Keratinocyte (primary cell): ENCODE results near the gene TPT1. TPM values are rescaled to one million over a fixed set of nuclear protein-coding genes. Genes with fewer than 3 reads are reported as not detected.

ENCODE experiments used
- DNase-seq: peaks from one replicate; pipeline ENCODE4 v3.0.0-alpha.2; 2011; ENCODE audit warnings: low read depth, missing footprints, low spot score
- FAIRE-seq: peaks from 2 replicates; lab custom pipeline; 2011; peaks lifted over from hg19 to GRCh38; lab: Jason Lieb, UNC
- H2AFZ ChIP-seq: 2 replicates; pipeline ENCODE4 v1.6.0; 2012; ENCODE audit warnings: low read length, control low read depth, inconsistent platforms; ENCODE audit not compliant: control insufficient read depth
- H3K27ac ChIP-seq: 2 replicates; pipeline ENCODE4 v1.5.1; 2011; ENCODE audit warnings: low read length; ENCODE audit not compliant: control insufficient read depth, insufficient read depth
- H3K27me3 ChIP-seq: 3 replicates; pipeline ENCODE4 v1.6.0; 2011; ENCODE audit warnings: low read length; ENCODE audit not compliant: control insufficient read depth, insufficient read depth; ENCODE audit errors: extremely low read depth
- H3K36me3 ChIP-seq, 2 experiments: 2 replicates in 1 of 2; 3 replicates in 1 of 2; pipeline ENCODE4 v1.5.1; 2011; ENCODE audit warnings: low read length in 2 of 2, mild to moderate bottlenecking in 1 of 2; ENCODE audit not compliant: control insufficient read depth in 2 of 2, insufficient read depth in 2 of 2; ENCODE audit errors: extremely low read depth in 1 of 2
- H3K4me1 ChIP-seq: 3 replicates; pipeline ENCODE4 v1.5.1; 2011; ENCODE audit warnings: low read length; ENCODE audit not compliant: control insufficient read depth, insufficient read depth; ENCODE audit errors: extremely low read depth
- H3K4me2 ChIP-seq: 3 replicates; pipeline ENCODE4 v1.6.0; 2011; ENCODE audit warnings: low read depth, low read length; ENCODE audit not compliant: control insufficient read depth, insufficient read depth; ENCODE audit errors: extremely low read depth
- H3K4me3 ChIP-seq, 3 experiments: fragments of 200-600 bp in 1 of 3; sonication (generic) in 1 of 3; 2 replicates in 2 of 3; 3 replicates in 1 of 3; pipeline ENCODE4 v1.5.1; 2011 to 2016; ENCODE audit warnings: low read length in 3 of 3, mild to moderate bottlenecking in 3 of 3, control low read depth in 2 of 3, inconsistent platforms in 1 of 3, low read depth in 1 of 3, mixed read lengths in 1 of 3, mixed run types in 1 of 3, moderate library complexity in 1 of 3; ENCODE audit not compliant: control insufficient read depth in 2 of 3, insufficient read depth in 2 of 3; ENCODE audit errors: extremely low read depth in 1 of 3
- H3K79me2 ChIP-seq: 2 replicates; pipeline ENCODE4 v1.6.0; 2012; ENCODE audit warnings: low read length; ENCODE audit not compliant: control insufficient read depth, insufficient read depth
- H3K9ac ChIP-seq: 3 replicates; pipeline ENCODE4 v1.6.0; 2011; ENCODE audit warnings: low read length; ENCODE audit not compliant: control insufficient read depth, insufficient read depth; ENCODE audit errors: extremely low read depth
- H3K9me1 ChIP-seq: 3 replicates; pipeline ENCODE4 v1.6.0; 2011; ENCODE audit warnings: low read length; ENCODE audit not compliant: control insufficient read depth, insufficient read depth; ENCODE audit errors: extremely low read depth
- H3K9me3 ChIP-seq: 2 replicates; pipeline ENCODE4 v1.5.1; 2012; ENCODE audit warnings: low read depth, low read length; ENCODE audit not compliant: control insufficient read depth
- H4K20me1 ChIP-seq: 3 replicates; pipeline ENCODE4 v1.6.0; 2011; ENCODE audit warnings: low read length; ENCODE audit not compliant: control insufficient read depth, insufficient read depth; ENCODE audit errors: extremely low read depth
- CTCF ChIP-seq, 3 experiments: IDR thresholded peaks in 1 of 3; conservative IDR thresholded peaks in 1 of 3; optimal IDR thresholded peaks in 1 of 3; 2 replicates in 2 of 3; 3 replicates in 1 of 3; pipeline versions ENCODE3 to v1.5.1; 2011; ENCODE audit warnings: low read length in 3 of 3, mild to moderate bottlenecking in 3 of 3, moderate library complexity in 2 of 3, control low read depth in 1 of 3, inconsistent platforms in 1 of 3; ENCODE audit not compliant: insufficient read depth in 2 of 3; ENCODE audit errors: extremely low read depth in 1 of 3
- EZH2 ChIP-seq: IDR thresholded peaks from one replicate; pipeline ENCODE4 v1.6.1; 2012; ENCODE audit warnings: inconsistent platforms, mild to moderate bottlenecking, low read length, moderate library complexity
- dilution Hi-C: fragments of 300-500 bp; cut with MboI; formaldehyde crosslinking; loops from one replicate; pipeline ENCODE4 v1.7.0; 2020; ENCODE audit warnings: low sequenced_read_pairs; ENCODE audit not compliant: extremely low pct_ligation_motif_present
- polyA plus RNA-seq, 5 experiments: library from polyadenylated mRNA; depleted of rRNA in 3 of 5; stranded (reverse) in 3 of 5; stranded (forward) in 1 of 5; unstranded in 1 of 5; fragments of >200 nt; gene quantifications; 1 replicate in 1 of 5; 2 replicates in 3 of 5; 3 replicates in 1 of 5; pipeline versions ENCODE4 v1.2.1 to v1.2.3, GENCODE V29; 2011 to 2012; ENCODE audit warnings: missing spikeins in 2 of 5, low read depth in 1 of 5, low replicate concordance in 1 of 5

TPT1 gene
- polyA plus RNA-seq, 1 donor (not counting 4 experiments of a cell fraction or from before 2014, with no cell fraction given): 8,174 TPM

GRCh38 chr13:45362939-45363338, 22.0 kb upstream of the TPT1 start:
- Histone ChIP-seq H3K27me3 (no peaks in the 10 kb centered on the region), H3K4me3 (no peak overlapping the region), H3K79me2 (no peaks in the 10 kb centered on the region), H3K36me3 (peaks cover 7 to 17% of the 10 kb centered on the region in 2 experiments), H3K27ac (peak overlapping the region; percentile 83), H4K20me1 (no peaks in the 10 kb centered on the region), H3K9me3 (no peaks in the 10 kb centered on the region), H3K4me1 (peaks cover 31% of the 10 kb centered on the region), H3K9me1 (no peaks in the 10 kb centered on the region), H3K4me2 (no peak overlapping the region), H3K9ac (no peak overlapping the region), H2AFZ (no peak overlapping the region)
- FAIRE-seq (no peak), DNase-seq (no peak)
- TF ChIP-seq EZH2 (no peak), CTCF (optimal IDR thresholded peaks at IDR 0.05 in 1 of 3, IDR thresholded peaks at IDR 0.05 in 1 of 3, conservative IDR thresholded peaks at IDR 0.05 in 1 of 3; ENCODE audit: extremely low read depth in 1 of 3, insufficient read depth in 2 of 3, low read length in 3 of 3) (peak; percentile 5 to 16 (median 8))
- dilution Hi-C loops: no loop called here

GRCh38 chr13:45361596-45362206, 20.7 kb upstream of the TPT1 start:
- Histone ChIP-seq H2AFZ (no peak overlapping the region), H4K20me1 (no peaks in the 10 kb centered on the region), H3K4me2 (peak overlapping the region; percentile 29), H3K27me3 (no peaks in the 10 kb centered on the region), H3K4me1 (peaks cover 23% of the 10 kb centered on the region), H3K4me3 (no peak overlapping the region), H3K9ac (peak overlapping the region; percentile 52), H3K9me3 (no peaks in the 10 kb centered on the region), H3K9me1 (no peaks in the 10 kb centered on the region), H3K79me2 (no peaks in the 10 kb centered on the region), H3K27ac (peak overlapping the region; percentile 83), H3K36me3 (peaks cover 11 to 26% of the 10 kb centered on the region in 2 experiments)
- dilution Hi-C loops: no loop called here
- TF ChIP-seq EZH2 (no peak), CTCF (optimal IDR thresholded peaks at IDR 0.05 in 1 of 3, IDR thresholded peaks at IDR 0.05 in 1 of 3, conservative IDR thresholded peaks at IDR 0.05 in 1 of 3; ENCODE audit: extremely low read depth in 1 of 3, insufficient read depth in 2 of 3, low read length in 3 of 3) (no peak)
- FAIRE-seq: peak; percentile 71
- DNase-seq: peak; percentile 75
